Stomach smooth muscle (tissue), 2 donors: Measurements from ENCODE around the gene ZDHHC12.

Source experiments
- H3K27ac ChIP-seq: one replicate; pipeline ENCODE4 v1.7.0; 2013; ENCODE audit warnings: mild to moderate bottlenecking, low read length, inconsistent platforms
- H3K27me3 ChIP-seq, 2 donors: one replicate each; pipeline ENCODE4 v1.7.0; 2013; ENCODE audit warnings: low read length in 2 of 2; ENCODE audit not compliant: insufficient read depth in 2 of 2, control insufficient read depth in 1 of 2
- H3K36me3 ChIP-seq, 2 donors: one replicate each; pipeline ENCODE4 v1.7.0; 2013; ENCODE audit warnings: low read length in 2 of 2; ENCODE audit not compliant: control insufficient read depth in 2 of 2, insufficient read depth in 2 of 2
- H3K4me1 ChIP-seq: one replicate; pipeline ENCODE4 v1.7.0; 2013; ENCODE audit warnings: low read length; ENCODE audit not compliant: control insufficient read depth, insufficient read depth
- H3K4me3 ChIP-seq, 2 donors: one replicate each; pipeline ENCODE4 v1.7.0; 2013; ENCODE audit warnings: low read length in 2 of 2
- H3K9ac ChIP-seq, 2 donors: one replicate each; pipeline ENCODE4 v1.7.0; 2013; ENCODE audit warnings: low read length in 2 of 2, mild to moderate bottlenecking in 1 of 2
- H3K9me3 ChIP-seq, 2 donors: one replicate each; pipeline ENCODE4 v1.7.0; 2013; ENCODE audit warnings: low read length in 2 of 2; ENCODE audit not compliant: control insufficient read depth in 2 of 2
- donor health status: healthy.
- donor health status: Pancreatic carcinoma.

Gene ZDHHC12

DNA sequence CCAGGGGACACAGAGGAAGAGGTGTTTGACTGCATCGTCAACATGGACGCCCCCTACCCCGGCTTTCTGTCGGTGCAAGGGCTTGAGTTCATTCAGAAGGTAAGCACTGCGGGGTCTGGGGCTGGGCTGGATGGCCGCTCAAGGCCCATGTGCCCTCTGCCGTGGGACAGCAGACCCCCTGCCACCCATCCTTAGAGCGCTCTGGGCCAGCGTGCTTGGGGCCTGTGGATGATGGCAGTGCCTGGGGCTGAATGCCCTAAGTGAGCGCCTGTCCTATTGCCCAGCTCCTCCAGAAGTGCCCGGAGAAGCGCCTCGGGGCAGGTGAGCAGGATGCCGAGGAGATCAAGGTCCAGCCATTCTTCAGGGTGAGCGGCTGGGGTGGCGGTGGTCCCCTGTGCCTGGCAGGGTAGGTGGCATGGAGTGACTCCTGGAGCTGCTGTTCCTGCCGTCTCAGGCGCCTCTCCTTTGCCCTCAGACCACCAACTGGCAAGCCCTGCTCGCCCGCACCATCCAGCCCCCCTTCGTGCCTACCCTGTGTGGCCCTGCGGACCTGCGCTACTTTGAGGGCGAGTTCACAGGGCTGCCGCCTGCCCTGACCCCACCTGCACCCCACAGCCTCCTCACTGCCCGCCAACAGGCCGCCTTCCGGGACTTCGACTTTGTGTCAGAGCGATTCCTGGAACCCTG, 3.9 kb downstream of the ZDHHC12 start:
- Histone ChIP-seq H3K27me3 (no peaks in the 10 kb centered on the region), H3K4me3 (no peak overlapping the region), H3K36me3 (no peaks in the 10 kb centered on the region), H3K9ac (no peak overlapping the region), H3K27ac (no peak overlapping the region), H3K9me3 (no peaks in the 10 kb centered on the region), H3K4me1 (peaks cover 14% of the 10 kb centered on the region)

- no peaks in the 10 kb centered on the region for H3K27me3 ChIP-seq
- peaks cover 1% of the 10 kb centered on the region for H3K4me1 ChIP-seq
- no peak overlapping the region for H3K4me3 ChIP-seq
- no peak overlapping the region for H3K9ac ChIP-seq
- no peaks in the 10 kb centered on the region for H3K36me3 ChIP-seq
- H3K9me3 ChIP-seq = no peaks in the 10 kb centered on the region
- H3K27ac ChIP-seq = no peak overlapping the region
Observed at GRCh38 chr9:128718475-128718874, 5.5 kb downstream of the ZDHHC12 start.

DNA sequence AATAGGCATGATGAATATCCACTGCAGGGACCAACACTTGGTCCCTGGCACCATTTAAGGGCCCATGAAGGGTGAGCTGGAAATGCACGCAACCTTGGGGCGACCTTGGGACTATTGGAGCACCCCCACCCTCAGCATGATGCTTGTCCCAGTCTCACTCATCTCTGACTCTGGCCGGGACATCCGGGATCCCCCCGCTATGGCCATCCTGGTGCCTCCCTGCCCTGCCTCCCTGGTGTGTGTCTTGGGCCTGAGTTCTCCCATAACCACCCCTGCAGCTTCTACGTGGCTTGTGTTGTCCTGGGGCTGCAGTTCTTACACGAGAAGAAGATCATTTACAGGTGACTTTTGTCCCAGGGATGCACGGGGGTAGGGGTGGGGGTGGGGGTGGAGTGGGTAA, 5.9 kb downstream of the ZDHHC12 start:
- Histone ChIP-seq H3K4me3 (no peak overlapping the region), H3K27me3 (no peaks in the 10 kb centered on the region), H3K9me3 (no peaks in the 10 kb centered on the region), H3K36me3 (no peaks in the 10 kb centered on the region), H3K9ac (no peak overlapping the region), H3K27ac (no peak overlapping the region), H3K4me1 (no peaks in the 10 kb centered on the region)

DNA sequence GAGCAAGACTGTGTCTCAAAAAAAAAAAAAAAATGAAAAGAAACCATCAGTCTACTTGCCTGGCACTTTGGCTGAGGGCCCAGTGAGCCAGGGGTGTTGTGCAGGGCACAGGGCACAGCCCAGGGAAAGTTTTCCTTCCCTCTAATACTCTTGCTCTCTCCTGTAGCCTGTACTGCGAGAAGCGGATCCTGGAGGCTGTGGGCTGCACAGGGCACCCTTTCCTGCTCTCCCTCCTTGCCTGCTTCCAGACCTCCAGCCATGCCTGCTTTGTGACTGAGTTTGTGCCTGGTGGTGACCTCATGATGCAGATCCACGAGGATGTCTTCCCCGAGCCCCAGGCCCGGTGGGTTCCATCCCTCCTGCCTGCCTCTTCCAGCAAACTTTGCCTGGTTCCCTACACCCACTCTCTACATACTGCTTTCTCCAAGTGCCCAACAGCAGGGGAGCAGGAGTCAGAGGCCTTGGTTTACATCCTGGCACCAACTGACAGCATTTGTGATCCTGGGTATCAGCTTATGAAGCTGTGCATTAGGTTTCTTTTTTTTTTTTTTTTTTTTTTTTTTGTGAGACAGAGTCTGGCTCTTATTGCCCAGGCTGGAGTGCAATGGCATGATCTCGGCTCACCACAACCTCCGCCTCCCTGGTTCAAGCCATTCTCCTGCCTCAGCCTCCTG, 7.2 kb downstream of the ZDHHC12 start:
- no peak overlapping the region for H3K9ac ChIP-seq
- no peaks in the 10 kb centered on the region for H3K27me3 ChIP-seq
- no peak overlapping the region for H3K27ac ChIP-seq
- H3K36me3 ChIP-seq = no peaks in the 10 kb centered on the region
- H3K4me1 ChIP-seq = no peaks in the 10 kb centered on the region
- H3K4me3 ChIP-seq = no peak overlapping the region
- H3K9me3 ChIP-seq = no peaks in the 10 kb centered on the region

DNA sequence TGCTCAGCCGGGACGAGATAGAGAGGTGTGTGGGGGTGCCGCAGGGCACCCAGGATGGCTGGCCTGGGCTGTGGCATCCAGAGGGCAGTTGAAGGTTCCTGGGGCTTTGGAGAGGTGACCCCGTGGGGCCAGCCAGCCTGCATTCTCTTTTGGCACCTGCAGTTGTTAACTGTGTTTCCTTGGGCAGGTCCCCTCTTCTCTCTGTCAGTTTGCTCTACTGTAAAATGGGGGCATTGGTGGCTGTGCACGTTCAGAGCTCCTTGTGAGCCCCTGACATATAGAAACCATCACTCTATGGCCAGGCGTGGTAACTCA, 8.5 kb downstream of the ZDHHC12 start:
- no peak overlapping the region for H3K27ac ChIP-seq
- H3K27me3 ChIP-seq = no peaks in the 10 kb centered on the region
- no peaks in the 10 kb centered on the region for H3K36me3 ChIP-seq
- no peaks in the 10 kb centered on the region for H3K4me1 ChIP-seq
- no peak overlapping the region for H3K4me3 ChIP-seq
- H3K9ac ChIP-seq = no peak overlapping the region
- no peaks in the 10 kb centered on the region for H3K9me3 ChIP-seq

GRCh38 chr9:128714586-128715435, 9.1 kb downstream of the ZDHHC12 start:
- Histone ChIP-seq H3K4me3 (no peak overlapping the region), H3K36me3 (no peaks in the 10 kb centered on the region), H3K27ac (no peak overlapping the region), H3K4me1 (no peaks in the 10 kb centered on the region), H3K9me3 (no peaks in the 10 kb centered on the region), H3K9ac (no peak overlapping the region), H3K27me3 (no peaks in the 10 kb centered on the region)

- H3K36me3 ChIP-seq = no peaks in the 10 kb centered on the region
- no peak overlapping the region for H3K4me3 ChIP-seq
- no peaks in the 10 kb centered on the region for H3K9me3 ChIP-seq
- H3K4me1 ChIP-seq = no peaks in the 10 kb centered on the region
- no peak overlapping the region for H3K27ac ChIP-seq
- H3K27me3 ChIP-seq = no peaks in the 10 kb centered on the region
- H3K9ac ChIP-seq = no peak overlapping the region
Observed at GRCh38 chr9:128713941-128714573, 9.9 kb downstream of the ZDHHC12 start.

- Histone ChIP-seq H3K36me3 (no peaks in the 10 kb centered on the region), H3K9me3 (no peaks in the 10 kb centered on the region), H3K4me3 (no peak overlapping the region), H3K9ac (no peak overlapping the region), H3K4me1 (no peaks in the 10 kb centered on the region), H3K27me3 (no peaks in the 10 kb centered on the region), H3K27ac (no peak overlapping the region)
Observed at GRCh38 chr9:128713411-128713780, 10.5 kb downstream of the ZDHHC12 start.

- Histone ChIP-seq H3K27ac (no peak overlapping the region), H3K4me1 (no peaks in the 10 kb centered on the region), H3K36me3 (no peaks in the 10 kb centered on the region), H3K9me3 (no peaks in the 10 kb centered on the region), H3K27me3 (no peaks in the 10 kb centered on the region), H3K4me3 (no peak overlapping the region), H3K9ac (no peak overlapping the region)
Observed at GRCh38 chr9:128712451-128713410, 11.2 kb downstream of the ZDHHC12 start.

DNA sequence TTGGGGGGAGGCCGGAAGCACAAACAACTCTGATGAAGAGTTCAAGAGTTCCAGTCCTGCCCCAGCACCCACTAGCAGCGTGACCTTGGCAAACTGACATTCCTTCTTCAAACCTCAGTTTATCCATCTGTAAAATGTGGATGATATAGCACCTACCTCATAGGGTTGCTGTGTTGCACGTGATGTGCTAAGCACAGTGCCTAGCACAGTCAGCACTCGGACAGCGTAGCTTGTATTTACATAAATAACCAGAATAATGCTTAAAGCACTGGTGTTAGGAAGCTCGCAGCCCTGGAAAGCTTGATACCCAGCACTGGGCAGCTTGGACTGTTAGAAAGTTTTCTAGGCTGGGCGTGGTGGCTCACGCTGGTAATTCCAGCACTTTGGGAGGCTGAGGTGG, 16.5 kb downstream of the ZDHHC12 start:
- H3K27ac ChIP-seq = no peak overlapping the region

More for the DNA sequence above, 16.5 kb downstream of the ZDHHC12 start:
- no peak overlapping the region for H3K4me3 ChIP-seq
- peaks cover 7% of the 10 kb centered on the region for H3K4me1 ChIP-seq
- H3K36me3 ChIP-seq = no peaks in the 10 kb centered on the region
- H3K9ac ChIP-seq = no peak overlapping the region
- no peaks in the 10 kb centered on the region for H3K27me3 ChIP-seq
- no peaks in the 10 kb centered on the region for H3K9me3 ChIP-seq
